ENCODE measurements around the gene FBXO31. TPM values are rescaled to one million over a fixed set of nuclear protein-coding genes. Genes with fewer than 3 reads are reported as not detected.

The FBXO31 gene
- total RNA-seq, 2 donors from 2014 or later, result 30.5 to 36.9 TPM

DNA sequence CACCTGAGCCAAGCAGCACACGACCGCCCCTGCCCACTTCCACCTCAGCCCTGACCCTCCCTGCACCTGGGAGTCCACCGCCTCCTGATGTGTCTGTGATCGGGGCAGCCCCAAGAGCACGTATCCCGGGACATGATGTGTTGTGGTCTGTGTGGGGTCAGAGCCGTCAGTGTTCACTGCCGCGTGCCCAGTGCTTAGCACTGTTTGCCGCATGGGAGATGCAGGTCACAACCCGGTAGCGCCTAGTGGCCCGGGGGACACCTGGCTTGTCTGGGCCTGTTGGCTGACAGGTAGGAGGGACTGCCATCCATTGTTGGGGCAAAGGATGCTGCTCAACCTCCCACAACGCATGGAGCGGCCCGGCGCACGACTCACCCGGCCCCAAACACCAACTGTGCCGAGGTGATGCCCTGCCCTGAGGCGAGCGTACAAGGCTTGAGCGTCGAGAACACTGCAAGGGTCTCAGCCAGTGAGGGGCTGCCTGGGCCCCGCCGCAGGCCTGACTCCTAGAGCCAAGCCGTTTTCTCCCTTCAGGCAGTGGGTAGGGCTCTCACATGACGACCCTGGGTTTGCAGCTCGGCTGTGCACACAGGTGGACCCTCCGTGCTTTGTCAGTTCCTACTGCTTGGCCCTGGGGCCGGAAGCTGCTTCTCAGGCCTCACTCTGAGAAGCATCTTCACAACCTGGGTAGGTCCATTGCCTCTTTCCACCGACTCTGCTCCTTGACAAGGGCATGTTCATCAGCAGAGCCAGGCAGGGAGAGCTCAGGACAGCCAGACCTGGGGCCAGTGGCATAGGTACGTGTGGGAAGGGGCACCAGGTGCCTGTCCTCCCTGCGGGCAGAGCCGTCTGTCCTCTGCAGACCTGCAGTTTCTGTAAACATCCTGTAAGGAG lies 60.5 kb downstream of the FBXO31 start:
- Mint-ChIP-seq H3K4me1 (ENCODE audit: low read depth in 2 of 2) (peaks cover 8% of the 10 kb centered on the region in 2 donors), H3K36me3 (peaks cover 8% of the 10 kb centered on the region), H3K4me3 (no peak overlapping the region), H3K27ac (no peak overlapping the region), H3K27me3 (no peaks in the 10 kb centered on the region), H3K9me3 (no peaks in the 10 kb centered on the region)
- ATAC-seq (peak in 1 of 2 donors; percentile 15), DNase-seq (ENCODE audit: low spot score) (no peak)

DNA sequence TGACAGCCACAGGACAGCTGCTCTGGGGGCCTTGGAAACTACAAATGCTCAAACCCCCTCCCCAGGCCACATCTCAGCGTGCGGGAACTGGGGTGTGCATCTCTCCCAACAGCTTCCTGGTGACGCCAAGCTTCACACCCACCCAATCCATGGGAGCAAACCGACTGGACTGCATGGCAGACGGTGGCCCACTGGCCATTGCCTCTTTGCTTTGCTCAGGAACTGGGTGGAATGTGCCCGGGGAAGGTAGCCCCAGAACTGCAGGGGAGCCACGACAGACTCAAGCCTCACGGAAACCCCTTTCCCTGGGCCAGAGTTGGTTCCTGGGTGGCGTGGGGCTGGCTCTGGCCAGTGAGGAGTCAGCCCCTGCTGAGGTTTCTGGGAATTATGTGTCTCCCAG lies 61.2 kb downstream of the FBXO31 start:
- no peaks in the 10 kb centered on the region for H3K9me3 Mint-ChIP-seq
- peaks cover 11 to 13% of the 10 kb centered on the region in 2 donors for H3K4me1 Mint-ChIP-seq (ENCODE audit: low read depth in 2 of 2)
- DNase-seq (ENCODE audit: low spot score), result no peak
- ATAC-seq, result no peak
- no peak overlapping the region for H3K4me3 Mint-ChIP-seq
- H3K27ac Mint-ChIP-seq, result no peak overlapping the region
- H3K27me3 Mint-ChIP-seq, result no peaks in the 10 kb centered on the region
- H3K36me3 Mint-ChIP-seq, result peaks cover 11% of the 10 kb centered on the region

DNA sequence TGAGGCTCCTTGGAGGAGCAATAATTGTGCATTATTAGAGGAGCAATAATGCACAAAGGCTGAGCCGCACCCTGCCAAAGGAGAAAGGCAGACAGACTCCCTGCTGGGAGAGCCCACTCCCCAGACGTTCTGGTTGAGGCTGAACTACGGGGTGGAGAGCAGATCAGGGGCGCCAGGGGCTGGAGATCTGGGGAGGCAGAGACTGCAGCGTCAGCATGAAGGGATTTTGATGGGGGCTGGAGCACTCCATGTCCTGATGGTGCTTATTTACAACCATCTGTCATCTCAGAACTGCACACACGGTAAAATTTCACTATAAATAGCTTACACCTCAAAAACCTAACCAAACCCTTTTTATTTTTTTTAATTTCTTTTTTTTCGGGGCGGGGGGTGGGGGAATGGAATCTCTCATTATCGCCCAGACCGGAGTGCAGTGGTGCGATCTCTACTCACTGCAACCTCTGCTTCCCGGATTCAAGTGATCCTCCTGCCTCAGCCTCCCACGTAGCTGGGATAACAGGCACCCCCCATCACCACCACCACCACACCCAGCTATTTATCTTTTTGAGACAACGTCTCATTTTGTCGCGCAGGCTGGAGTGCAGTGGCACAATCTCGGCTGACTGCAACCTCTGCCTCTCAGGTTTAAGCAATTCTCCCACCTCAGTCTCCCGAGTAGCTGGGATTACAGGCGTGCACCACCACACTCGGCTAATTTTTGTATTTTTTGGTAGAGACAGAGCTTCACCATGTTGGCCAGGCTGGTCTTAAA lies 62.1 kb downstream of the FBXO31 start:
- H3K27me3 Mint-ChIP-seq, result no peaks in the 10 kb centered on the region
- no peak overlapping the region for H3K27ac Mint-ChIP-seq
- H3K4me3 Mint-ChIP-seq, result no peak overlapping the region
- peaks cover 11% of the 10 kb centered on the region for H3K36me3 Mint-ChIP-seq
- no peak for ATAC-seq
- DNase-seq (ENCODE audit: low spot score), result no peak
- H3K4me1 Mint-ChIP-seq (ENCODE audit: low read depth in 2 of 2), result peaks cover 13 to 15% of the 10 kb centered on the region in 2 donors
- no peaks in the 10 kb centered on the region for H3K9me3 Mint-ChIP-seq

DNA sequence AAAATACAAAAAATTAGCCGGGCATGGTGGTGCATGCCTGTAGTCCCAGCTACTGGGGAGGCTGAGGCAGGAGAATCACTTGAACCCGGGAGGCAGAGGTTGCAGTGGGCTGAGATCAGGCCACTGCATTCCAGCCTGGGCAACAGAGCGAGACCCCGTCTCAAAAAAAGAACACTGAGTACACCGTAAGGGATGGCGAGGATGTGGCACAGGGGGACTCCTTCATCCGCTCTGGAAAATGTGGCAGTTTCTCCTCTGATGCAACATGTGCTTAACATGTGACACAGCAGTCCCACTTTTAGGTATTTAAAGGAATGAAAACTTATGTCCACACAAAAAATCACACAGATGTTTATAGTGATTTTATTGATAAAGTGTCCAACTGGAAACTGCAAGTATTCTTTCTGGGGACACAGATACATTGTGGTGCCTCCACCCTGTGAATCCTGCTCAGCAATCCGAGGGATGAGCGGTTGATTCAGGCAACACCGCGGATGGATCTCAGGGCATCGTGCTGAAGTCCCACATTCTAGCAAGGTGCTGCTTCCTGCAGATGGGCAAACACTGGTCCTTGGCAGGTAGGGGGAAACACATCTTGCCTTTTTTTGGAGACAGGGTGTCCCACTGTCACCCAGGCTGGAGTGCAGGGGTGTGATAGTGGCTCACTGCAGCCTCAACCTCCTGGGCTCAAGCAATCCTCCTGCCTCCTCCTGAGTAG lies 62.9 kb downstream of the FBXO31 start:
- H3K4me3 Mint-ChIP-seq, result no peak overlapping the region
- ATAC-seq (no peak), DNase-seq (ENCODE audit: low spot score) (no peak)
- H3K4me1 Mint-ChIP-seq (ENCODE audit: low read depth in 2 of 2), result peaks cover 13 to 16% of the 10 kb centered on the region in 2 donors
- H3K27me3 Mint-ChIP-seq, result no peaks in the 10 kb centered on the region
- H3K27ac Mint-ChIP-seq, result no peak overlapping the region
- H3K36me3 Mint-ChIP-seq, result peaks cover 11% of the 10 kb centered on the region
- H3K9me3 Mint-ChIP-seq, result no peaks in the 10 kb centered on the region

DNA sequence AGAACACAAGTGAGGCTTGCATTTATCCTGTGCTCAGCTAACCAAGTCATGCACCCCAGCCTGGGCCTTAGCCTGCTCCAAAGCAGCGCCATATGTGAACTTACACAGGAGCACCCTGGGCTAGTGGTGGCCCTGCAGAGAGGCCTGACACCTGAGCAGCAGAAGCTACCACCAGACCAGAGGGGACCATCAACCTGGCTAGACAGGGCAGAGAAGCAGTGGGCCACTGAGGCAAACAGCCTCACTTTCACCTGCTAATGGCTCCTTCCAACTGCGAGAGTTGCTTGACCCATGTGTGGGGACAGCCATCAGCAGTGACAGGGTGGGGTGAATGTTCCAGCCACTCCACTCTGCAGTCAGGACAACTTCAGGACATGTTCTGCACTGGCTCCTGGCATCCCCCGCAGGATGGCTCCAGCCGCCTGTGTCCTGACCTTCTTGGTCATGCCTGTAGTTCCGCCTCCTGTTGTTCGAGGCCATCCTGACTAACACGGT lies 63.5 kb downstream of the FBXO31 start:
- Mint-ChIP-seq H3K27ac (no peak overlapping the region), H3K4me3 (no peak overlapping the region), H3K4me1 (ENCODE audit: low read depth in 2 of 2) (peaks cover 13 to 16% of the 10 kb centered on the region in 2 donors), H3K27me3 (no peaks in the 10 kb centered on the region), H3K9me3 (no peaks in the 10 kb centered on the region), H3K36me3 (peaks cover 11% of the 10 kb centered on the region)
- DNase-seq (ENCODE audit: low spot score) (no peak), ATAC-seq (no peak)

DNA sequence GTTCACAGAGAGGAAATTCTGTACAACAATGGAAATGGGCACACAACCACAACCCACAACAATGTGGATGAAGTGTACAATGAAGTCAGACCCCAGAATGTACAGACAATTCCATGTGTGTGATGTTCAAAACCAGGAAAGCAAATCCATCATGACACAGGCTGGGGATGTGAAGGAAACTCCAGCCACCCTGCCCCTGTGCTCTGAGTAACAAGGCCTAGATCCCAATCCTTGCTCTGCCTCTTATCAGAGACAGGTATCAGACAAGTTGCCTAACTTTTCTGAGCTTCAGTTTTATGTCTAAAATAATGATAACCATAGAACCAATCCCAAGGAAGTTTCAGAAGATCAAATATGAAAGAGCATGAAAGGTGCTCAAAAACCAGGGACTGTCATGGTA lies 64.6 kb downstream of the FBXO31 start:
- Mint-ChIP-seq H3K36me3 (peaks cover 11% of the 10 kb centered on the region), H3K4me3 (peak overlapping the region; percentile 83), H3K4me1 (ENCODE audit: low read depth in 2 of 2) (peaks cover 13 to 16% of the 10 kb centered on the region in 2 donors), H3K27me3 (no peaks in the 10 kb centered on the region), H3K9me3 (no peaks in the 10 kb centered on the region), H3K27ac (peak overlapping the region; percentile 94 to 97)
- no peak for DNase-seq (ENCODE audit: low spot score)
- no peak for ATAC-seq

DNA sequence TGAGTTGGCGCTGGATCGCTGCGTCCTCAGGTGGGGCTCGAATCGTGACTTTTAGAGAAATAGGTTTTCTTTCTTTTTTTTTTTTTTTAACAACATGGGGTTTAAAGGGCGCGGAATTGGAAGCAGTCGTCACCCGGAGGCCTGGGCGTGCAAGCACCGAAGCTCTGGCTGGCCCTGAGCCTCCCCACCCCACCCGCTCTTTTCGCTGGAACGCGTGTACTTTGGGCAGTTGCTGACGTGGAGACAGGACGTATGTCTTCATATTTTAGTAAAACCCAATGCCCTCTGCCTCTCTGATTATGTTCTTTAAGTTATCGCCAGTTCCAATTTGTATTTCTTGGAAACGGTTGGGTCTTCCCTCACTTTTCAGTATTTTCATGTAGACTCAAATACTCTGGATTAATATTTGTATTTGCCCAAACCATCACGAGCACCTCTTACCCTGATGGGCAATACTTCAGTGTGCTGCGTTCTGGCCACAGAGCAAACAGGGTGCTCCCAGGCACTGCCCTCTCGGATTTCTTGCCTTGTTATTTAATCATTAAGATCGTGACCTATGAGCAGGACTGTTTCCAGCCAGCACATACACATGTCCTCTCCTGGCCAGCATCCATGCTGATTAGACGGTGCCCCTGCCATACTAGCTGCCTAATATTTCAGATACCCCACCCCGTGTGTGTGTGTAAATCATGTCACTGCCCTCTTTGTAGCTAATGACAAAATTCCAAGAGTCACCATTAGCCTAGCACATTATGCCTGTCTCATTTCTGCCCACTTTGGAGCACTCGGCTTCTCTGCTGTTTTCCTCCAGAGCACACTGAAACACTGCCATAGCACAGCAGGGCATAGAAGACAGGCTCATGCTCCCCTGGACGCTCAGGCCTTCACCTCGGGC lies 65.6 kb downstream of the FBXO31 start:
- peaks cover 13 to 16% of the 10 kb centered on the region in 2 donors for H3K4me1 Mint-ChIP-seq (ENCODE audit: low read depth in 2 of 2)
- ATAC-seq (peak; percentile 21 to 66), DNase-seq (ENCODE audit: low spot score) (no peak)
- no peaks in the 10 kb centered on the region for H3K27me3 Mint-ChIP-seq
- no peaks in the 10 kb centered on the region for H3K9me3 Mint-ChIP-seq
- H3K36me3 Mint-ChIP-seq, result peaks cover 11% of the 10 kb centered on the region
- H3K4me3 Mint-ChIP-seq, result peak overlapping the region; percentile 83
- peak overlapping the region; percentile 94 to 97 for H3K27ac Mint-ChIP-seq

DNA sequence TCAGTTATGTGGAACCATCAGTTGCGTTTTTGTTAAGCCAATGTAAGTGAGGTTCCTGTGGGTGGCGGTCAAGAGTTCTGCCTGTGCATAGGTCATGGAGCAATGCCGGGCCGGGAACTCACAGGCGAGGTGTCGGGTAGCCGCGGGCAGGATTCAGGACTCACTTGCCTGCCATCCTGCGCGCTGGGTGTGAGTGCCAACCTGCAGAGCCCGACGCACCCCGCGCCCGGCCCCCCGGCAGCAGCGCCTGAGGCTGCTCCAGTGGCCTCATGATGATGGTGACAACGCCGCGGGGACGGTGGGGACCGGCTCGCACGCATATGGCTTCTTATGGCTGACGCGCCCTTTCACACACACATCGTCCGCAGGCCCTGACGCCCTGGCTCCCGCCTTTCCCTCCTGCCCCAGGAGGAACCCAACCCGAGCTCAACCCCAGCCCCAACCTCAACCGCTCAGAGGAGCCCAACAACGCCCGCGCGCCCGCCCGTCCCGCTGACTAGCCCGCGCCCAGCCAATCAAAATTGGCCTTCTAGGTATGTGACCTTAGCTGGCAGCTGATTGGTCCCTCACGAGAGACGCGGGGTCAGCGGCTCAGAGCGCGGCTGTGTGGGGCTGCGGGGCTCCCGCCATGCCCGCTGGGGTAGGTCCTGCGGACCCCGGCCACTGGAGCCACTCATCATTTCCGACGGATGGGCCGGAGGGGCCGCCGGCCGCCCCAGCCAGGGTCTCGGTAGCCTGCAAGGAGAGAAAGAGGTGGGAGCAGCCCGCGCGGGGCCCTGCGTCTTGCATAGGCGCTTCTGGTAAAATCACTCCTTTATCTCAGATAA lies 66.4 kb downstream of the FBXO31 start, which contains the start of gene C16orf95:
TSS of gene C16orf95 (minus strand) at position 470 of the 827 bp plus-strand sequence. CDS start at position 320, 150 bp downstream.
- peak within 1 kb of the TSS; percentile 83 for H3K4me3 Mint-ChIP-seq
- ATAC-seq (peak; percentile 96 to 98), DNase-seq (ENCODE audit: low spot score) (peak; percentile 97)
- peak within 1 kb of the TSS; percentile 94 to 97 for H3K27ac Mint-ChIP-seq
- H3K9me3 Mint-ChIP-seq, result no peaks in the 10 kb centered on the region
- peaks cover 11% of the 10 kb centered on the region for H3K36me3 Mint-ChIP-seq
- H3K4me1 Mint-ChIP-seq (ENCODE audit: low read depth in 2 of 2), result peaks cover 13 to 16% of the 10 kb centered on the region in 2 donors
- no peaks in the 10 kb centered on the region for H3K27me3 Mint-ChIP-seq

DNA sequence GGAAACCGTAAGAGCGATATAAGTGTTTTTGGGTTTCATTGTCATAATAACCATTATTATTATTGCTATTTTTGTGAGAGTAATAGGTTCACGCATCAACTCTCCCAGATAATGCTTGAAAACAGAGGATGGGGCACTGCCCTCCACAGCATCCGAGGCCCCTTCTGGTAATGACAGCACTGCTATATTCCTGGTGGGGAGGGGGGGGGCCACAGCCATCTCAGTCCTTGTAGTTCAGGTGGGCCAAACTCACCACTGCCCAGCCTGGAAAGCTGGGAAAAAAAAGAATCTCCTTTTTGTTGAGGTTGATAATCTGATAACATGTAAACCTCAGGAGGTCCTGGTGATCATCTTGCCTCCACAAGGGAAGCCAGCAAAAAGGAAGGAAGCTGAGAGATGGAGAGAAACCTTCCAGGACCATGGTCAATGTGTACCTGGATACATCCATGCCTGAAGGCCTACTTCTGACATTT lies 67.1 kb downstream of the FBXO31 start:
- peaks cover 13 to 16% of the 10 kb centered on the region in 2 donors for H3K4me1 Mint-ChIP-seq (ENCODE audit: low read depth in 2 of 2)
- peak overlapping the region; percentile 83 for H3K4me3 Mint-ChIP-seq
- no peaks in the 10 kb centered on the region for H3K9me3 Mint-ChIP-seq
- peak overlapping the region; percentile 94 to 97 for H3K27ac Mint-ChIP-seq
- no peak for ATAC-seq
- no peaks in the 10 kb centered on the region for H3K27me3 Mint-ChIP-seq
- H3K36me3 Mint-ChIP-seq, result peaks cover 11% of the 10 kb centered on the region
- DNase-seq (ENCODE audit: low spot score), result no peak

DNA sequence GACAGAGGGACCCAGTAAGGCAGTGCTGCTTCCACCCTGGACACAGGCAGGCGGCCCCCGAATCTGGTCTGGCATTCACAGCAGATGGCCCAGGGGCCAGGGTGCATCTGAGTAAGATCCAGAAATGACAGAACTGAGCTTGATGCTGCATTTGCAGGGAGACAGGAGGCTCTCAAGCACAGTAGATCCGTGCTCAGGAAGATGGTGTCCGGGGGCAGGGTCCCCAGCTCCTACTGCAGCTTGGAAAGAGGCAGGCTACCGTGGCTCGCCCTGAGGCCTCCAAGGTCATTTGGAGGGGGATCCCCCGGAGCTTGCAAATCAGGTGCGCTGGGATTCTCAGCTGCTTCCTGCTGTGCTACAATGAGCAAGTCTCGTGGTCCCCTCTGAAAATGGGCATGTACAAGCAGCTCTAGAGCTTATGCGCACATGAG lies 68.6 kb downstream of the FBXO31 start:
- Mint-ChIP-seq H3K9me3 (no peaks in the 10 kb centered on the region), H3K27me3 (no peaks in the 10 kb centered on the region), H3K4me1 (ENCODE audit: low read depth in 2 of 2) (peaks cover 13 to 16% of the 10 kb centered on the region in 2 donors), H3K4me3 (no peak overlapping the region), H3K36me3 (peaks cover 11% of the 10 kb centered on the region), H3K27ac (no peak overlapping the region)
- no peak for DNase-seq (ENCODE audit: low spot score)
- no peak for ATAC-seq

DNA sequence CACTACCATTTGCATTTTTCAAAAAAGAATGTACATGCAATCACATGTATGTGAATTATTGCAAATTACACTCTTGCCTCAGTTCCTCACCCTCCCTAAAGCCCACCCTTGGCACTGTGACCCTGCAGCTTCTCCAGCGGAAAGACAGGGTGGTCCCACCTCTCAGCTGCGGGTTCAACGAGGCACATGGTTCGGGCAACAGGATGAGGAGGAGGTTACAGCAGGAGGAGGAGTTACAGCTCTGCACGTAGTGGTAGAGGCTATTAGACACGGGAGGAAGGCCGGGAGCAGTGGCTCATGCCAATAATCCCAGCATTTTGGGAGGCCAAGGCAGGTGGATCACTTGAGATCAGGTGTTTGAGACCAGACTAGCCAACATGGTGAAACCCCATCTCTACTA lies 71.6 kb downstream of the FBXO31 start:
- Mint-ChIP-seq H3K4me1 (ENCODE audit: low read depth in 2 of 2) (peaks cover 0 to 2% of the 10 kb centered on the region in 2 donors), H3K36me3 (no peaks in the 10 kb centered on the region), H3K27me3 (no peaks in the 10 kb centered on the region), H3K27ac (no peak overlapping the region), H3K4me3 (no peak overlapping the region), H3K9me3 (no peaks in the 10 kb centered on the region)
- ATAC-seq, result no peak
- DNase-seq (ENCODE audit: low spot score), result no peak

DNA sequence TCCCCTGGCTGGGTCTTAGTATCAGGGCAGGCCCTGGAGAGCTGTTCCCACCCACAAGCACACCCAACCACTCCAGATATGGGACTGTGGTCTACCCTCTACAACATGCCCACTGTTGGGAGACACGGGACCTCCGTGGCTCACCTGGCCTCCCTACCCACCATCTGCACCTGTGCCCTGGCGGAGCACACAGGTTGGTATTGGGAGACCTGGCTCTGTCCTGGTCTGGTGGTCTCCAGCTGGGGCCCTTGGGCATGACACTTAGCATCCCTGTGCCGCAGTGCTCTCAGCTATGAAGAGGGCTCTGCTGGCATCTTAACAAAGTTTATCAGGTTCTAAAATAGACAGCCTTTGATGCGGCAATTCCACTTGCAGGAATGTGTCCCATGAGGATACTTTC lies 72.2 kb downstream of the FBXO31 start:
- Mint-ChIP-seq H3K36me3 (no peaks in the 10 kb centered on the region), H3K4me3 (no peak overlapping the region), H3K27ac (no peak overlapping the region), H3K9me3 (no peaks in the 10 kb centered on the region), H3K27me3 (no peaks in the 10 kb centered on the region), H3K4me1 (ENCODE audit: low read depth in 2 of 2) (no peaks in the 10 kb centered on the region)
- no peak for ATAC-seq
- no peak for DNase-seq (ENCODE audit: low spot score)

All from natural killer cell treated with Interleukin-12 subunit alpha and Interleukin-12 subunit beta and Interleukin-15 and Interleukin-18, amount 100 ng/mL, for 72 hours (primary cell).